GM12878 (cell line): ENCODE data around the gene SCARB2. TPM values are rescaled to one million over a fixed set of nuclear protein-coding genes. Genes with fewer than 3 reads are reported as not detected.

Source experiments
- ATAC-seq: fragments of 200-7000 bp; cut with Tn5 transposase; 3 replicates; pipeline ENCODE4 v1.9.1; 2020; ENCODE audit warnings: mild to moderate bottlenecking, moderate library complexity
- BruUV-seq: library from RNA; stranded (reverse); fragments of 400-500 nt; replicated peaks from 2 replicates; lab custom pipeline; 2021; lab: Mats Ljungman, UMichigan
- CTCF ChIA-PET: fragments of 300-600 bp; sonication (Branson Sonifier 250); formaldehyde crosslinking; extraction: SDS; loops from one replicate; lab custom pipeline; 2021; ENCODE audit warnings: inconsistent platforms; lab: Yijun Ruan, JAX
- POLR2A ChIA-PET: fragments of 350-600 bp; formaldehyde crosslinking; extraction: SDS; loops from one replicate; lab custom pipeline; 2021; ENCODE audit warnings: inconsistent platforms; lab: Charles Lee
- RAD21 ChIA-PET: fragments of 300-600 bp; sonication (Branson Sonifier 250); formaldehyde crosslinking; loops from one replicate; lab custom pipeline; 2023; ENCODE audit warnings: antibody characterized with exemption; ENCODE audit not compliant: unreplicated experiment; lab: Charles Lee
- SMC1A ChIA-PET: fragments of 300-600 bp; sonication (Branson Sonifier 250); formaldehyde crosslinking; loops from one replicate; lab custom pipeline; 2023; ENCODE audit not compliant: unreplicated experiment, uncharacterized antibody; lab: Charles Lee
- DNase-seq: peaks from one replicate; pipeline ENCODE4 v3.0.0-alpha.2; 2011; ENCODE audit warnings: low read depth, low spot score
- FAIRE-seq: peaks from 3 replicates; lab custom pipeline; 2011; peaks lifted over from hg19 to GRCh38; lab: Jason Lieb, UNC
- H2AFZ ChIP-seq: 2 replicates; pipeline ENCODE4 v1.6.0; 2011; ENCODE audit warnings: low read depth, low read length, control low read depth; ENCODE audit not compliant: control insufficient read depth
- H3K27ac ChIP-seq: 2 replicates; pipeline ENCODE4 v1.5.1; 2011; ENCODE audit warnings: control low read depth; ENCODE audit not compliant: control insufficient read depth, insufficient read depth
- H3K27me3 ChIP-seq, 2 experiments: replicated peaks in 1 of 2; 2 replicates each; pipeline versions ENCODE4 v1.6.0 to v1.6.1; 2011; ENCODE audit warnings: low read length in 1 of 2; ENCODE audit not compliant: control insufficient read depth in 2 of 2, insufficient read depth in 2 of 2
- H3K36me3 ChIP-seq, 2 experiments: 2 replicates each; pipeline ENCODE4 v1.5.1; 2011; ENCODE audit warnings: low read length in 1 of 2; ENCODE audit not compliant: control insufficient read depth in 2 of 2, insufficient read depth in 2 of 2
- H3K4me1 ChIP-seq: 2 replicates; pipeline ENCODE4 v1.6.1; 2011; ENCODE audit warnings: mild to moderate bottlenecking, low read length, moderate library complexity, mixed read lengths; ENCODE audit not compliant: control insufficient read depth, insufficient read depth
- H3K4me2 ChIP-seq: 2 replicates; pipeline ENCODE4 v1.6.0; 2011; ENCODE audit warnings: control low read depth; ENCODE audit not compliant: control insufficient read depth, insufficient read depth
- H3K4me3 ChIP-seq: fragments of 200-600 bp; sonication (generic); 2 replicates; pipeline ENCODE4 v1.5.1; 2016
- H3K79me2 ChIP-seq: 2 replicates; pipeline ENCODE4 v1.6.0; 2011; ENCODE audit warnings: low read length; ENCODE audit not compliant: control insufficient read depth, insufficient read depth
- H3K9ac ChIP-seq: 2 replicates; pipeline ENCODE4 v1.8.0; 2011; ENCODE audit warnings: low read length, control low read depth, mixed read lengths; ENCODE audit not compliant: control insufficient read depth, insufficient read depth
- H3K9me3 ChIP-seq: replicated peaks from 3 replicates; pipeline ENCODE4 v1.5.1; 2011; ENCODE audit warnings: mild to moderate bottlenecking, low read length; ENCODE audit not compliant: control insufficient read depth, insufficient read depth
- H4K20me1 ChIP-seq: 2 replicates; pipeline ENCODE4 v1.6.0; 2011; ENCODE audit not compliant: control insufficient read depth, insufficient read depth
- CBFB ChIP-seq: IDR thresholded peaks from 2 replicates; pipeline ENCODE4 v1.6.1; 2016; ENCODE audit warnings: antibody characterized with exemption, low read depth
- CBX3 ChIP-seq: fragments of 200-600 bp; sonication (generic); IDR thresholded peaks from 2 replicates; pipeline ENCODE4 v1.6.1; 2016; ENCODE audit warnings: low read depth, borderline replicate concordance
- CBX5 ChIP-seq: sonication (generic); IDR thresholded peaks from 2 replicates; pipeline ENCODE4 v1.6.1; 2016; ENCODE audit warnings: low read depth, moderate library complexity, mild to moderate bottlenecking, inconsistent platforms
- EED ChIP-seq: sonication (generic); IDR thresholded peaks from 2 replicates; pipeline ENCODE4 v1.6.1; 2016; ENCODE audit warnings: antibody characterized with exemption, low read depth
- EZH2 ChIP-seq: IDR thresholded peaks from 2 replicates; pipeline ENCODE4 v1.6.1; 2012; ENCODE audit warnings: low read depth, mild to moderate bottlenecking, control low read depth, inconsistent platforms, low read length, borderline replicate concordance; ENCODE audit not compliant: control insufficient read depth
- HDAC2 ChIP-seq: fragments of 200-600 bp; sonication (generic); IDR thresholded peaks from 2 replicates; pipeline ENCODE4 v1.6.1; 2017
- HDAC6 ChIP-seq: fragments of 200-600 bp; sonication (generic); IDR thresholded peaks from one replicate; pipeline ENCODE4 v1.8.0; 2017; ENCODE audit warnings: antibody characterized with exemption; ENCODE audit not compliant: unreplicated experiment
- IKZF2 ChIP-seq, 2 experiments: fragments of 450-650 bp; IDR thresholded peaks; 2 replicates each; pipeline ENCODE4 v1.6.1; 2017; ENCODE audit warnings: mild to moderate bottlenecking in 2 of 2, moderate library complexity in 2 of 2
- JUND ChIP-seq: IDR thresholded peaks from 2 replicates; pipeline ENCODE4 v1.6.1; 2012; ENCODE audit warnings: low read depth, mild to moderate bottlenecking, low read length, improper control_type of control experiment, moderate library complexity
- MEF2B ChIP-seq: fragments of 450-650 bp; IDR thresholded peaks from 2 replicates; pipeline ENCODE4 v1.6.1; 2018; ENCODE audit warnings: mild to moderate bottlenecking, moderate library complexity; ENCODE audit not compliant: partially characterized antibody, poor library complexity, severe bottlenecking
- SPI1 ChIP-seq: IDR thresholded peaks from 2 replicates; pipeline ENCODE4 v1.6.1; 2011; ENCODE audit warnings: low read depth, mild to moderate bottlenecking, low read length, moderate library complexity, borderline replicate concordance; ENCODE audit not compliant: insufficient read depth
- SREBF1 ChIP-seq: IDR thresholded peaks from 2 replicates; pipeline ENCODE4 v1.6.1; 2012; ENCODE audit warnings: mild to moderate bottlenecking, low read length
- TBL1XR1 ChIP-seq: IDR thresholded peaks from 2 replicates; pipeline ENCODE4 v1.6.1; 2012; ENCODE audit warnings: low read depth, low read length, improper control_type of control experiment
- TCF3 ChIP-seq: IDR thresholded peaks from 2 replicates; pipeline ENCODE4 v1.6.1; 2012; ENCODE audit warnings: low read depth, mild to moderate bottlenecking, low read length, borderline replicate concordance; ENCODE audit not compliant: insufficient read depth
- WGBS: methylation state at CpG from one replicate; pipeline ENCODE4 v1.1.6; 2016; ENCODE audit warnings: low lambda C conversion rate; ENCODE audit not compliant: insufficient replicate concordance, insufficient coverage; ENCODE audit errors: missing lambda C conversion rate; 5-methylcytosine and 5-hydroxymethylcytosine counted together
- in situ Hi-C: fragments of 300-500 bp; cut with MboI; formaldehyde crosslinking; loops from 9 replicates; pipeline ENCODE4 v1.14.3; 2018; ENCODE audit warnings: mixed read lengths
- intact Hi-C: fragments of 100-400 bp; cut with micrococcal nuclease; formaldehyde crosslinking; loops from one replicate; pipeline ENCODE4 v1.14.2; 2022; ENCODE audit not compliant: unreplicated experiment
- polyA plus RNA-seq, 11 experiments: library from polyadenylated mRNA; depleted of rRNA in 4 of 11; unstranded in 6 of 11; stranded (reverse) in 5 of 11; fragments of >200 nt; fragmentation: Nextera tagmentation in 4 of 11; fragmentation: Illumina TruSeq in 1 of 11; extraction: Ambion mirVana in 4 of 11; extraction: Trizol in 1 of 11; gene quantifications; 1 replicate in 1 of 11; 2 replicates in 10 of 11; pipeline versions ENCODE4 v1.2.1 to v1.2.3, GENCODE V29; 2011 to 2016; ENCODE audit warnings: inconsistent platforms in 2 of 11, missing spikeins in 2 of 11, low read depth in 1 of 11
- total RNA-seq, 4 experiments: library from RNA; depleted of rRNA in 3 of 4; stranded (reverse); fragments of >200 nt in 3 of 4; fragmentation: Illumina TruSeq in 1 of 4; extraction: Trizol in 1 of 4; gene quantifications; 2 replicates each; pipeline versions ENCODE4 v1.2.1 to v1.2.3, GENCODE V29; 2013 to 2021
- TF ChIP-seq, protein P1 (sequence below): IDR thresholded peaks from 2 replicates; pipeline ENCODE4 v1.6.1; 2011; ENCODE audit warnings: mild to moderate bottlenecking, low read depth, low read length, moderate library complexity; ENCODE audit not compliant: insufficient replicate concordance
- TF ChIP-seq, protein P2 (sequence below): fragments of 450-650 bp; IDR thresholded peaks from 2 replicates; pipeline ENCODE4 v1.6.1; 2017; ENCODE audit warnings: mild to moderate bottlenecking, low read depth, inconsistent platforms; ENCODE audit not compliant: poor library complexity, severe bottlenecking
- TF ChIP-seq, protein P3 (sequence below): IDR thresholded peaks from 2 replicates; pipeline ENCODE4 v1.6.1; 2012; ENCODE audit warnings: low read length, inconsistent platforms

SCARB2 gene
- total and polyA plus RNA-seq, 10 of the 15 experiments (the other 5 are each of a cell fraction or from before 2014, with no cell fraction given), result 2.1 to 11.7 (median 9.5) TPM

DNA sequence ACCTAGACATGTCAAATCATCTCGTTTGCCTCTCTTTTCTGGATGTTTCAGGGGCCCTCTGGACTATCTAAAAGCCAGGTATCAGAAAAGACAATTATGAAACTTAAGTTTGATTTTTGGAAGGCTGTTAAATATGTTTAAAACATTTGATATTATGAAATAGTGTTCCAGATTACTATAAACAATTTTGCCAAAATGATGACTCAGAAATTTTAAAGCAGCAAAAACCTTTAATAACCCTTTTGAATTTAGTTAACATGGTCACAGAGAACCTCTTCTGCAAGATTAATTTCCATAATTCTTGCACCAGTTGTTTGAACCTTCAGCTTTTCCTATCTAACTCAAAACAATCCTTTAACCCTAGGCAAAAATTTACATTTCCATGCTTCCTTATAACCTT, 19.1 kb upstream of the SCARB2 start:
- no peak overlapping the region for H3K4me3 ChIP-seq
- DNase-seq (no peak), ATAC-seq (no peak), FAIRE-seq (no peak)
- TF ChIP-seq JUND (no peak), IKZF2 (IDR thresholded peaks at IDR 0.05) (no peak), CBX5 (no peak), SPI1 (no peak), HDAC2 (no peak), SREBF1 (no peak), CBX3 (no peak), EZH2 (no peak), CBFB (no peak), TCF3 (no peak), MEF2B (no peak), HDAC6 (no peak), TBL1XR1 (no peak), EED (no peak)
- TF ChIP-seq, protein P1, sequence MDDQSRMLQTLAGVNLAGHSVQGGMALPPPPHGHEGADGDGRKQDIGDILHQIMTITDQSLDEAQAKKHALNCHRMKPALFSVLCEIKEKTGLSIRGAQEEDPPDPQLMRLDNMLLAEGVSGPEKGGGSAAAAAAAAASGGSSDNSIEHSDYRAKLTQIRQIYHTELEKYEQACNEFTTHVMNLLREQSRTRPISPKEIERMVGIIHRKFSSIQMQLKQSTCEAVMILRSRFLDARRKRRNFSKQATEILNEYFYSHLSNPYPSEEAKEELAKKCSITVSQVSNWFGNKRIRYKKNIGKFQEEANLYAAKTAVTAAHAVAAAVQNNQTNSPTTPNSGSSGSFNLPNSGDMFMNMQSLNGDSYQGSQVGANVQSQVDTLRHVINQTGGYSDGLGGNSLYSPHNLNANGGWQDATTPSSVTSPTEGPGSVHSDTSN, result no peak
- TF ChIP-seq, protein P2, sequence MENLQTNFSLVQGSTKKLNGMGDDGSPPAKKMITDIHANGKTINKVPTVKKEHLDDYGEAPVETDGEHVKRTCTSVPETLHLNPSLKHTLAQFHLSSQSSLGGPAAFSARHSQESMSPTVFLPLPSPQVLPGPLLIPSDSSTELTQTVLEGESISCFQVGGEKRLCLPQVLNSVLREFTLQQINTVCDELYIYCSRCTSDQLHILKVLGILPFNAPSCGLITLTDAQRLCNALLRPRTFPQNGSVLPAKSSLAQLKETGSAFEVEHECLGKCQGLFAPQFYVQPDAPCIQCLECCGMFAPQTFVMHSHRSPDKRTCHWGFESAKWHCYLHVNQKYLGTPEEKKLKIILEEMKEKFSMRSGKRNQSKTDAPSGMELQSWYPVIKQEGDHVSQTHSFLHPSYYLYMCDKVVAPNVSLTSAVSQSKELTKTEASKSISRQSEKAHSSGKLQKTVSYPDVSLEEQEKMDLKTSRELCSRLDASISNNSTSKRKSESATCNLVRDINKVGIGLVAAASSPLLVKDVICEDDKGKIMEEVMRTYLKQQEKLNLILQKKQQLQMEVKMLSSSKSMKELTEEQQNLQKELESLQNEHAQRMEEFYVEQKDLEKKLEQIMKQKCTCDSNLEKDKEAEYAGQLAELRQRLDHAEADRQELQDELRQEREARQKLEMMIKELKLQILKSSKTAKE, result no peak
- TF ChIP-seq, protein P3, sequence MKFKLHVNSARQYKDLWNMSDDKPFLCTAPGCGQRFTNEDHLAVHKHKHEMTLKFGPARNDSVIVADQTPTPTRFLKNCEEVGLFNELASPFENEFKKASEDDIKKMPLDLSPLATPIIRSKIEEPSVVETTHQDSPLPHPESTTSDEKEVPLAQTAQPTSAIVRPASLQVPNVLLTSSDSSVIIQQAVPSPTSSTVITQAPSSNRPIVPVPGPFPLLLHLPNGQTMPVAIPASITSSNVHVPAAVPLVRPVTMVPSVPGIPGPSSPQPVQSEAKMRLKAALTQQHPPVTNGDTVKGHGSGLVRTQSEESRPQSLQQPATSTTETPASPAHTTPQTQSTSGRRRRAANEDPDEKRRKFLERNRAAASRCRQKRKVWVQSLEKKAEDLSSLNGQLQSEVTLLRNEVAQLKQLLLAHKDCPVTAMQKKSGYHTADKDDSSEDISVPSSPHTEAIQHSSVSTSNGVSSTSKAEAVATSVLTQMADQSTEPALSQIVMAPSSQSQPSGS, result no peak
- no peaks in the 10 kb centered on the region for H3K36me3 ChIP-seq
- no peak overlapping the region for H2AFZ ChIP-seq
- intact Hi-C loops (no loop called here), in situ Hi-C loops (no loop called here)
- BruUV-seq, result no TSS peak
- POLR2A ChIA-PET, result no interaction called here
- H3K79me2 ChIP-seq, result no peaks in the 10 kb centered on the region
- no peak overlapping the region for H3K27ac ChIP-seq
- no peak overlapping the region for H3K9ac ChIP-seq
- no peaks in the 10 kb centered on the region; the same call in 1 of the 3 replicates for H3K9me3 ChIP-seq
- no peak overlapping the region for H3K4me2 ChIP-seq
- no peaks in the 10 kb centered on the region for H3K4me1 ChIP-seq
- 0% methylated on average over 1 of the region's 1 CpG for WGBS
- RAD21 ChIA-PET, result no interaction called here
- SMC1A ChIA-PET, result no interaction called here
- no peaks in the 10 kb centered on the region for H4K20me1 ChIP-seq
- H3K27me3 ChIP-seq, result no peaks in the 10 kb centered on the region; a peak in 1 of 4 replicates
- CTCF ChIA-PET, result no interaction called here
